Activated T-cell treated with anti-CD3 and anti-CD28 coated beads, Interleukin-2, amount 50 U/mL, for 24 hours (primary cell): Measurements from ENCODE around the gene KCTD7.
"Not testable (repeated sequence)": the region's sequence is repeated elsewhere in the genome, so short reads cannot be mapped to it uniquely, and the experiment has no call there.

Experiments used
- DNase-seq: peaks from one replicate; pipeline ENCODE4 v3.0.0-alpha.2; 2020
- H3K27ac Mint-ChIP-seq: 2 replicates; pipeline ENCODE4 v1.8.0; 2020; ENCODE audit warnings: mild to moderate bottlenecking, mixed read lengths
- H3K27me3 Mint-ChIP-seq: 2 replicates; pipeline ENCODE4 v1.8.0; 2020; ENCODE audit warnings: mixed read lengths
- H3K36me3 Mint-ChIP-seq: 2 replicates; pipeline ENCODE4 v1.8.0; 2020; ENCODE audit warnings: low read depth, mixed read lengths
- H3K4me1 Mint-ChIP-seq: 2 replicates; pipeline ENCODE4 v1.8.0; 2020; ENCODE audit warnings: low read depth, mixed read lengths
- H3K4me3 Mint-ChIP-seq: 2 replicates; pipeline ENCODE4 v1.8.0; 2020; ENCODE audit warnings: mild to moderate bottlenecking, moderate library complexity, mixed read lengths
- H3K9me3 Mint-ChIP-seq: 2 replicates; pipeline ENCODE4 v1.8.0; 2020; ENCODE audit warnings: mixed read lengths

Gene KCTD7

GRCh38 chr7:66597461-66597860 lies 31.2 kb upstream of the KCTD7 start:
- Mint-ChIP-seq H3K4me3 (no peak overlapping the region), H3K27me3 (no peaks in the 10 kb centered on the region), H3K36me3 (no peaks in the 10 kb centered on the region), H3K4me1 (peaks cover 10% of the 10 kb centered on the region), H3K9me3 (peaks cover 2% of the 10 kb centered on the region), H3K27ac (no peak overlapping the region)
- no peak for DNase-seq

DNA sequence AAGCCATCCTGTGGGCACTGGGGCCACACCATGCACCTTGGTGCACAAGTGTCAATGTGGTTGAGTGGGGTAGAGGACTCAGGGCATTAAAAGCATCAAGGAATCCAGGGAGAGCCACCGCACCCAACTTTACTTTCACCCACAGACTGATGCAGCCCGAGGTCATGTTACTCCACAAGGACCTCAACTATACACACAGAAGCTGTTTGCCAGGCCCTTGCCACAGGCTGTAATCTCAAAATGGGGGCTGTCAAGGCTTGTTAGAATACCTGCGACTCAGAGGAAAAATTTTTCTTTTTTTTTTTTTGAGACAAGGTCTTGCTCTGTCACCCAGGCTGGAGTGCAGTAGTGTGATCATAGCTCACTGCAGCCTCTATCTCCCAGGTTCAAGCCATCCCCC lies 26.5 kb upstream of the KCTD7 start:
- Mint-ChIP-seq H3K4me1 (no peaks in the 10 kb centered on the region), H3K27ac (no peak overlapping the region), H3K4me3 (no peak overlapping the region), H3K36me3 (no peaks in the 10 kb centered on the region), H3K27me3 (no peaks in the 10 kb centered on the region), H3K9me3 (no peaks in the 10 kb centered on the region)
- DNase-seq = no peak

- Mint-ChIP-seq H3K27me3 (no peaks in the 10 kb centered on the region), H3K4me1 (no peaks in the 10 kb centered on the region), H3K4me3 (no peak overlapping the region), H3K27ac (no peak overlapping the region), H3K36me3 (no peaks in the 10 kb centered on the region), H3K9me3 (no peaks in the 10 kb centered on the region)
- no peak for DNase-seq
These were observed 24.5 kb upstream of the KCTD7 start for GRCh38 chr7:66604198-66604597.

DNA sequence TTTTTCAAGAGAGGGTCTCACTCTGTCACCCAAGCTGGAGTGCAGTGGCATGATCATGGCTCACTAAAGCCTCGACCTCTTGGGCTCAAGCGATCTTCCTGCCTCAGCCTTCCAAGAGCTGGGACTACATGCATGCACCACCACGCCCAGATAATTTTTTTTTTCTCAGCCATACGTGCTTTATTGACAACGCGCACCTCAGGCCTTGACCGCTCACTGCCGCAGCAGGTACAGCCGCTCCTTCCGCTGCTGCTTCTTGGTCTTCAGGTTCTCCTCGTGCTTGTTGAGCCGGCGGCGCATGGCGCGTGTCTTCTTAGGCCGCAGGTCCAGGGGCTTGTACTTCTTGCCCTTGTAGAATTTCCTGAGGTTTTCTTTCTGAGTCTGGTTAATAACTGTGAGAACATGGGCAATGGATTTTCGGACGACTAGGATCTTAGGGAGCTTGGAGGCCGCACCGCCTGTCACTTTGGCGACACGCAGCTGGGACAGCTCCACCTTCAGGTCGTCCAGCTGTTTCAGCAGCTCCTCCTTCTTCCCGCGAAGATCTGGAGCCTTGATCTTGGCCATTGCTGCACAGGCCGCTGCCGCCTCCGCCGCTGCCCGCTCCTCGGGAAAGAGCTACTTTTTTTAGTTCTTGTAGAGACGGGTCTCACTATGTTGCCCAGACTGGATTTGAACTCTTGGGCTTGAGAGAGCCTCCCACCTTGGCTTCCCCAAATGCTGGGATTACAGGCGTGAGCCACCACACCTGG lies 22.0 kb upstream of the KCTD7 start:
- not testable (repeated sequence) for H3K27ac Mint-ChIP-seq, DNase-seq, H3K27me3 Mint-ChIP-seq, H3K4me3 Mint-ChIP-seq, H3K9me3 Mint-ChIP-seq, H3K36me3 Mint-ChIP-seq, H3K4me1 Mint-ChIP-seq

DNA sequence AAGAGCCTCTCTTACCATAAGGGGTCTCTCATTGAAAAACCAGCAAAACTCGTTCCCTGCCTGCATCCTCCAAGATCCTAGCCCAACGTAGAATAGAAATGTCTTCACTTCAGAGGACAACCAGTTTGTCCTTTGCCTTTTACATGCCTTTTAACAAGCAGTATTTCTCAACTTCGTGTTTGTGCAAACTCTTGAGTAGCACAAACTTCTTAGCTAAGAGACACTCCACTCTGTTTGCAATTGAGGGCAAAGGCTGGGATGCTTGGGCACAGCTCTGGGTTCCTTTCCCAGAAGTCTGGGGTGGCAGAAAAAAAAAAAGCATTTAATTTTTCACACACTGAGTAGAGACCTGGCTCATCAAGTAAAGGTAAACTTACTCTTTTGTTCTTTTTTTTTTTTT lies 19.5 kb upstream of the KCTD7 start:
- Mint-ChIP-seq H3K27me3 (no peaks in the 10 kb centered on the region), H3K4me1 (no peaks in the 10 kb centered on the region), H3K9me3 (no peaks in the 10 kb centered on the region), H3K27ac (no peak overlapping the region), H3K4me3 (no peak overlapping the region), H3K36me3 (no peaks in the 10 kb centered on the region)
- no peak for DNase-seq

- H3K27ac Mint-ChIP-seq, H3K36me3 Mint-ChIP-seq, DNase-seq, H3K4me1 Mint-ChIP-seq, H3K27me3 Mint-ChIP-seq, H3K4me3 Mint-ChIP-seq, H3K9me3 Mint-ChIP-seq: not testable (repeated sequence)
These were observed 14.1 kb upstream of the KCTD7 start for GRCh38 chr7:66614596-66614995.

DNA sequence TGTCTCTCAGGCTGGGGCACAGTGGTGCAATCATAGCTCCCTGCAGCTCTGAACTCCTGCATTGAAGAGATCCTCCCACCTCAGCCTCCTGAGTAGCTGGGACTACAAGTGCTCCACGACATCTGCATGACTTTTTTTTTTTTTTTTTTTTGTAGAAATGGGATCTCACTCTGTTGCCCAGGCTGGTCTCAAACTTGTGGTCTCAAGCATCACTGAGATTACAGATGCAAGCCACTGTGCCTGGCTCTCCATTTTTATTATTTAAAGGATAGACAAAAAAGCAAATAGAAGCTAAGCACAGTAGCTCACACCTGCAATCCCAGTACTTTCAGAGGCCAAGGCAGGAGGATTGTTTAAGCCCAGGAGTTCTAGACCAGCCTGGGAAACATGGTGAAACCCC lies 13.0 kb upstream of the KCTD7 start:
- Mint-ChIP-seq H3K4me1 (no peaks in the 10 kb centered on the region), H3K36me3 (no peaks in the 10 kb centered on the region), H3K27ac (no peak overlapping the region), H3K4me3 (no peak overlapping the region), H3K9me3 (no peaks in the 10 kb centered on the region), H3K27me3 (no peaks in the 10 kb centered on the region)
- no peak for DNase-seq

GRCh38 chr7:66617295-66617694 lies 11.4 kb upstream of the KCTD7 start:
- no peaks in the 10 kb centered on the region for H3K9me3 Mint-ChIP-seq
- H3K4me3 Mint-ChIP-seq = no peak overlapping the region
- no peaks in the 10 kb centered on the region for H3K27me3 Mint-ChIP-seq
- DNase-seq = no peak
- H3K36me3 Mint-ChIP-seq = no peaks in the 10 kb centered on the region
- H3K27ac Mint-ChIP-seq = no peak overlapping the region
- H3K4me1 Mint-ChIP-seq = no peaks in the 10 kb centered on the region

DNA sequence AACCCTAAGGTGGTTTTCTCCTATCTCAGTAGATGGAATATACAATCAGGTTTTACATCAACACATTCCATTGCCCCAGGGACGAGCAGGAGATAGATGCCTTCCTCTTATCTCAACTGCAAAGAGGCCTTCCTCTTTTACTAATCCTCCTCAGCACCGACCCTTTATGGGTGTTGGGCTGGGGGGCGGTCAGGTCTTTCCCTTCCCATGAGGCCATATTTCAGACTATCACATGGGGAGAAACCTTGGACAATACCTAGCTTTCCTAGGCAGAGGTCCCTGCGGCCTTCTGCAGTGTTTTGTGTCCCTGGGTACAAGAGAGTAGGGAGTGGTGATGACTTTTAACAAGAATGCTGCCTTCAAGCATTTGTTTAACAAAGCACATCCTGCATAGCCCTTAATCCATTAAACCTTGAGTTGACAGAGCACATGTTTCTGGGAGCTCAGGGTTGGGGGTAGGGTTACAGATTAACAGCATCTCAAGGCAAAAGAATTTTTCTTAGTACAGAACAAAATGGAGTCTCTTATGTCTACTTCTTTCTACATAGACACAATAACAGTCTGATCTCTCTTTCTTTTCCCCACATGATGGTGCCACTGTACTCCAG lies 9.2 kb upstream of the KCTD7 start:
- not testable (repeated sequence) for H3K4me3 Mint-ChIP-seq, H3K27me3 Mint-ChIP-seq, H3K9me3 Mint-ChIP-seq, DNase-seq, H3K27ac Mint-ChIP-seq, H3K36me3 Mint-ChIP-seq, H3K4me1 Mint-ChIP-seq

DNA sequence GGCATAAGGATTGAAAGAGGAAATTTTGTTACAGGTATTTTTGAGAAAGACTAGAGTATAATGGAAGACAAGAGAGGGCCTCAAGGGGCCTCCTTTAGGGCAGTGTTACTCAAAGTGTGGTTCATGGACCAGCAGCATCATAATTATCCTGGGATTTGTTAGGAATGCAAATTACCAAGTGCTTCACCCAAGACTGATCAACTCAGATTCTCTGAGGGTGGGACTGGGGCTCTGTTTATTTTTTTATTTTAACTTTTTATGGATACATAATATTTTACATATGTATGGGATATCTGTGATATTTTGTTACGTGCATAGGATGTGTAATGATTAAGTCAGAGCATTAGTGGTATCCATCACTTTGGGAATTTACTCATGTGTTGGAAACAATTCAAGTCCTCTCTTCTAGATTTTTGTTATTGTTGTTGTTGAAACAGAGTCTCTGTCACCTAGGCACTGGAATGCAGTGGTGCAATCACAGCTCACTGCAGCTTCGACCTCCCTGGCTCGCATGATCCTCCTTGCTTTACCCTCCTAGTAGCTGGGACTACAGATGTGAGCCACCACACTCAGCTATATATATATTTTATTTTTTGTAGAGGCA lies 2.2 kb upstream of the KCTD7 start:
- H3K4me3 Mint-ChIP-seq = no peak overlapping the region
- peaks cover 3% of the 10 kb centered on the region for H3K36me3 Mint-ChIP-seq

DNA sequence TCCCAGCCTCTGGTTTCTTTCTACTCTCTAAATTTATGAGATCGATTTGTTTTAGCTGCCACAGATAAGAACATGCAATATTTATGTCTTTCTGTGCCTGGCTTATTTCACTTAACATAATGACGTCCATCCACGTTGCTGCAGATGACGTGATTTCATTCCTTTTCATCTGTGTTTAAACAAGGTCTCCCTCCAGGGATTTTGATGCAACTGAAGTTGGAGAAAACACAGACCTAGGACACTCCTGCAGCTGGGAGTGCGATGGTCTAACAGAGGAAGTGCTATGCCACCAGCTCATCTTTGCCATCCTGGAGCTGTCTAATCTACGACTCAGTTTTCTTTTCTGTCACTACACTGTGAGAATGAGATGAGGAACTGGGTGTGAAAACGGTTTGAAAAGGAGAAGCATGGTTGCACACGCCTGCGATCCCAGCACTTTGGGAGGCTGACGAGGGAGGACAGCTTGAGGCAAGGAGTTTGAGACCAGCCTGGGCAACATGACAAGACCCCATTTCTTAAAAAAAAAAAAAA lies 1.5 kb upstream of the KCTD7 start:
- Mint-ChIP-seq H3K4me1 (peaks cover 37% of the 10 kb centered on the region), H3K27me3 (no peaks in the 10 kb centered on the region), H3K36me3 (peaks cover 3% of the 10 kb centered on the region), H3K9me3 (no peaks in the 10 kb centered on the region), H3K4me3 (peak overlapping the region; percentile 69), H3K27ac (peak overlapping the region; percentile 59)
- DNase-seq = no peak

More for the DNA sequence above, 2.2 kb upstream of the KCTD7 start:
- H3K9me3 Mint-ChIP-seq = no peaks in the 10 kb centered on the region
- no peak overlapping the region for H3K27ac Mint-ChIP-seq
- peaks cover 31% of the 10 kb centered on the region for H3K4me1 Mint-ChIP-seq
- H3K27me3 Mint-ChIP-seq = no peaks in the 10 kb centered on the region
- no peak for DNase-seq

DNA sequence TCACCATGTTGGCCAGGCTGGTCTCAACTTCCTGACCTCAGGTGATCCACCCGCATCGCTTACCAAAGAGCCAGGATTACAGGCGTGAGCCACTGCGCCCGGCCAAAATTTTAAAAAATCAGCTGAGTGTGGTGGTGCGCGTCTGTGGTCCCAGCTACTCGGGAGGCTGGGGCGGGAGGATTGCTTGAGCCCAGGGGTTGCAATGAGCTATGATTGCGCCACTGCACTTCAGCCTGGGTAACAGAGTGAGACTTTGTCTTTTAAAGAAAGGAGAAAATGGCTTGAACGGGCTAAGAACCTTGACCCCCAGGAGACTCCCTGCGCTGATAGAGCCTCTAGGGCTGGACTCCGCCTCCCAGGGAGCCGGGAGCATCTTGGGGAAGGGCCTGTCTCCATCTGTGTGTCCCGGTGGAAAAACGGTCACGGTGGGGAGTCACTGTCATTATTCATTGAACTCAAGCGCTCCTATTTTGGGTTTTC lies 760 bp upstream of the KCTD7 start:
- H3K27ac Mint-ChIP-seq = peak overlapping the region; percentile 92
- no peak for DNase-seq
- H3K9me3 Mint-ChIP-seq = no peaks in the 10 kb centered on the region

DNA sequence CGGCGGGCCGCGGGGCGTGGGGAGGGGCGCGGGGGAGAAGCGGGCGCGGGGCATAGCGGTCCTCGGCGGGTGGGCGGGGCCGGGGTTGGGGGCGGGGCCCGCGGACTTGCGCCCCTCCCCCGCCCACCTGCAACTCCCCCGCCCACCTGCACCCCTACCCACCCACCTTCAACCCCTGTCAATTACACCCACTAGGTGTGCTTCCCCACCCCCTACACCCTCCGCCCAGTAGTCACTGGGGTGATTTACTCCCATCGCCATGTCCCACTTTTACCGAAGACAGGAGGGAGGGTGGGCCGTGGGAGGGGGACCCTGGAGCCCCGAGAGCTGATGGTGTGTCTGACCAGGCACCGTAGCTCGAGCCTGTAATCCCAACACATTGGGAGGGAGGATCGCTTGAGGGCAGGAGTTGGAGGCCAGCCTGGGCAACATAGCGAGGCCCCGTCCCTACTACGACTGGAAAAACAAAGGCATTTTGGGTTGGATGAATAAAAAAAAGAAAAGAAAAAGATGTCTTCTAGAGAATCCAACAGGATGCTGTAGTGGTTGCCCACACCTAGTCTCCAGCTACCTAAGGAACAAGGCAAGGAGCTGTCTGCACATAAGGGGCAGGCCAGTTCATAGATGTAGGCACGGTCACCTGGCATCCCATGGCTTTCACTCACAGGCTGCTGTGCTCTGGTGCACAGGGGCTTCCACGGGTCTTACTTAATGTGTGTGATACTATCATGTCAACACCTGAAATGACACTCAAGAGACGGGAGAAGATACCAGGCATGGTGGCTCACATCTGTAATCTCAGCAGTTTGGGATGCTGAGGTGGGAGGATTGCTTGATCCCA lies 761 bp downstream of the KCTD7 start:
- Mint-ChIP-seq H3K4me1 (peaks cover 50% of the 10 kb centered on the region), H3K27me3 (no peaks in the 10 kb centered on the region), H3K4me3 (peak overlapping the region; percentile 79), H3K36me3 (peaks cover 15% of the 10 kb centered on the region), H3K27ac (peak overlapping the region; percentile 38), H3K9me3 (no peaks in the 10 kb centered on the region)
- no peak for DNase-seq

More for the DNA sequence above, 760 bp upstream of the KCTD7 start:
- Mint-ChIP-seq H3K4me1 (peaks cover 42% of the 10 kb centered on the region), H3K27me3 (no peaks in the 10 kb centered on the region), H3K4me3 (peak overlapping the region; percentile 88), H3K36me3 (peaks cover 5% of the 10 kb centered on the region)

- peak overlapping the region; percentile 29 for H3K4me3 Mint-ChIP-seq
- no peaks in the 10 kb centered on the region for H3K9me3 Mint-ChIP-seq
- peaks cover 56% of the 10 kb centered on the region for H3K4me1 Mint-ChIP-seq
- DNase-seq = no peak
- H3K36me3 Mint-ChIP-seq = peaks cover 21% of the 10 kb centered on the region
- H3K27ac Mint-ChIP-seq = peak overlapping the region; percentile 38
- no peaks in the 10 kb centered on the region for H3K27me3 Mint-ChIP-seq
These were observed 1.9 kb downstream of the KCTD7 start for GRCh38 chr7:66630531-66630930.
